ENCODE results near the gene TMEM97.
A peak's percentile ranks its signal among the peaks of the same experiment; 100 is the strongest.

TMEM97 gene

GRCh38 chr17:28348979-28349378 is 30.0 kb downstream of the TMEM97 start:
- Histone ChIP-seq H3K9me3 (ENCODE audit: control insufficient read depth in 1 of 2, low read length in 2 of 2) (no peaks in the 10 kb centered on the region), H3K4me1 (ENCODE audit: control insufficient read depth in 1 of 2, insufficient read depth in 2 of 2, low read length in 2 of 2) (no peaks in the 10 kb centered on the region), H3K27me3 (ENCODE audit: low read depth, low read length) (no peaks in the 10 kb centered on the region), H3K4me3 (ENCODE audit: low read depth in 1 of 2, low read length in 2 of 2) (no peak overlapping the region), H3K27ac (ENCODE audit: low read length) (no peak overlapping the region), H3K36me3 (ENCODE audit: control insufficient read depth in 1 of 2, insufficient read depth in 2 of 2, low read length in 2 of 2) (peaks cover 75 to 91% of the 10 kb centered on the region in 2 donors)

- Histone ChIP-seq H3K27ac (ENCODE audit: low read length) (no peak overlapping the region), H3K9me3 (ENCODE audit: control insufficient read depth in 1 of 2, low read length in 2 of 2) (no peaks in the 10 kb centered on the region), H3K36me3 (ENCODE audit: control insufficient read depth in 1 of 2, insufficient read depth in 2 of 2, low read length in 2 of 2) (peaks cover 72 to 90% of the 10 kb centered on the region in 2 donors), H3K27me3 (ENCODE audit: low read depth, low read length) (no peaks in the 10 kb centered on the region), H3K4me3 (ENCODE audit: low read depth in 1 of 2, low read length in 2 of 2) (no peak overlapping the region), H3K4me1 (ENCODE audit: control insufficient read depth in 1 of 2, insufficient read depth in 2 of 2, low read length in 2 of 2) (no peaks in the 10 kb centered on the region)
These were observed 31.3 kb downstream of the TMEM97 start for GRCh38 chr17:28350271-28350670.

- H3K36me3 ChIP-seq (ENCODE audit: control insufficient read depth in 1 of 2, insufficient read depth in 2 of 2, low read length in 2 of 2), result peaks cover 40 to 54% of the 10 kb centered on the region in 2 donors
These were observed 38.3 kb downstream of the TMEM97 start, which contains the start of gene POLDIP2 for GRCh38 chr17:28357061-28357900. Gene POLDIP2 (minus strand): TSS chr17:28357527. CDS start chr17:28357448, 79 bp downstream.

GRCh38 chr17:28357901-28358197 is 38.8 kb downstream of the TMEM97 start:
- peak overlapping the region; percentile 89 to 98 for H3K4me3 ChIP-seq (ENCODE audit: low read depth in 1 of 2, low read length in 2 of 2)
- no peaks in the 10 kb centered on the region for H3K9me3 ChIP-seq (ENCODE audit: control insufficient read depth in 1 of 2, low read length in 2 of 2)
- H3K36me3 ChIP-seq (ENCODE audit: control insufficient read depth in 1 of 2, insufficient read depth in 2 of 2, low read length in 2 of 2), result peaks cover 40 to 56% of the 10 kb centered on the region in 2 donors
- peak overlapping the region; percentile 73 for H3K27ac ChIP-seq (ENCODE audit: low read length)
- H3K27me3 ChIP-seq (ENCODE audit: low read depth, low read length), result no peaks in the 10 kb centered on the region
- peaks cover 13 to 22% of the 10 kb centered on the region in 2 donors for H3K4me1 ChIP-seq (ENCODE audit: control insufficient read depth in 1 of 2, insufficient read depth in 2 of 2, low read length in 2 of 2)

More at GRCh38 chr17:28357061-28357900, 38.3 kb downstream of the TMEM97 start, which contains the start of gene POLDIP2:
- Histone ChIP-seq H3K27me3 (ENCODE audit: low read depth, low read length) (no peaks in the 10 kb centered on the region), H3K27ac (ENCODE audit: low read length) (peak within 1 kb of the TSS; percentile 77), H3K9me3 (ENCODE audit: control insufficient read depth in 1 of 2, low read length in 2 of 2) (no peaks in the 10 kb centered on the region), H3K4me3 (ENCODE audit: low read depth in 1 of 2, low read length in 2 of 2) (peak within 1 kb of the TSS; percentile 89 to 98), H3K4me1 (ENCODE audit: control insufficient read depth in 1 of 2, insufficient read depth in 2 of 2, low read length in 2 of 2) (peaks cover 13 to 22% of the 10 kb centered on the region in 2 donors)

- no peaks in the 10 kb centered on the region for H3K9me3 ChIP-seq (ENCODE audit: control insufficient read depth in 1 of 2, low read length in 2 of 2)
- peaks cover 33 to 65% of the 10 kb centered on the region in 2 donors for H3K36me3 ChIP-seq (ENCODE audit: control insufficient read depth in 1 of 2, insufficient read depth in 2 of 2, low read length in 2 of 2)
- H3K4me3 ChIP-seq (ENCODE audit: low read depth in 1 of 2, low read length in 2 of 2), result no peak overlapping the region
- no peaks in the 10 kb centered on the region for H3K27me3 ChIP-seq (ENCODE audit: low read depth, low read length)
- H3K27ac ChIP-seq (ENCODE audit: low read length), result no peak overlapping the region
- peaks cover 3 to 7% of the 10 kb centered on the region in 2 donors for H3K4me1 ChIP-seq (ENCODE audit: control insufficient read depth in 1 of 2, insufficient read depth in 2 of 2, low read length in 2 of 2)
These were observed 44.2 kb downstream of the TMEM97 start for GRCh38 chr17:28363186-28363585.

- no peak overlapping the region for H3K27ac ChIP-seq (ENCODE audit: low read length)
- H3K36me3 ChIP-seq (ENCODE audit: control insufficient read depth in 1 of 2, insufficient read depth in 2 of 2, low read length in 2 of 2), result peaks cover 33 to 65% of the 10 kb centered on the region in 2 donors
- H3K9me3 ChIP-seq (ENCODE audit: control insufficient read depth in 1 of 2, low read length in 2 of 2), result no peaks in the 10 kb centered on the region
- no peaks in the 10 kb centered on the region for H3K27me3 ChIP-seq (ENCODE audit: low read depth, low read length)
- H3K4me1 ChIP-seq (ENCODE audit: control insufficient read depth in 1 of 2, insufficient read depth in 2 of 2, low read length in 2 of 2), result no peaks in the 10 kb centered on the region
- no peak overlapping the region for H3K4me3 ChIP-seq (ENCODE audit: low read depth in 1 of 2, low read length in 2 of 2)
These were observed 45.0 kb downstream of the TMEM97 start for GRCh38 chr17:28363776-28364650.

- no peak within 1 kb of the TSS for H3K4me3 ChIP-seq (ENCODE audit: low read depth in 1 of 2, low read length in 2 of 2)
These were observed 45.8 kb downstream of the TMEM97 start, which contains the start of gene SEBOX for GRCh38 chr17:28364665-28365363. Gene SEBOX (minus strand): TSS chr17:28365199. CDS start chr17:28365151, 48 bp downstream.

GRCh38 chr17:28365487-28365886 is 46.5 kb downstream of the TMEM97 start:
- H3K27ac ChIP-seq (ENCODE audit: low read length), result no peak overlapping the region
- peaks cover 29 to 52% of the 10 kb centered on the region in 2 donors for H3K36me3 ChIP-seq (ENCODE audit: control insufficient read depth in 1 of 2, insufficient read depth in 2 of 2, low read length in 2 of 2)
- peaks cover 0 to 2% of the 10 kb centered on the region in 2 donors for H3K4me1 ChIP-seq (ENCODE audit: control insufficient read depth in 1 of 2, insufficient read depth in 2 of 2, low read length in 2 of 2)
- H3K27me3 ChIP-seq (ENCODE audit: low read depth, low read length), result no peaks in the 10 kb centered on the region
- H3K4me3 ChIP-seq (ENCODE audit: low read depth in 1 of 2, low read length in 2 of 2), result no peak overlapping the region
- H3K9me3 ChIP-seq (ENCODE audit: control insufficient read depth in 1 of 2, low read length in 2 of 2), result no peaks in the 10 kb centered on the region

More at GRCh38 chr17:28364665-28365363, 45.8 kb downstream of the TMEM97 start, which contains the start of gene SEBOX:
- H3K36me3 ChIP-seq (ENCODE audit: control insufficient read depth in 1 of 2, insufficient read depth in 2 of 2, low read length in 2 of 2), result peaks cover 33 to 58% of the 10 kb centered on the region in 2 donors
- no peaks in the 10 kb centered on the region for H3K4me1 ChIP-seq (ENCODE audit: control insufficient read depth in 1 of 2, insufficient read depth in 2 of 2, low read length in 2 of 2)
- H3K9me3 ChIP-seq (ENCODE audit: control insufficient read depth in 1 of 2, low read length in 2 of 2), result no peaks in the 10 kb centered on the region
- H3K27ac ChIP-seq (ENCODE audit: low read length), result no peak within 1 kb of the TSS
- no peaks in the 10 kb centered on the region for H3K27me3 ChIP-seq (ENCODE audit: low read depth, low read length)

GRCh38 chr17:28366605-28367004 is 47.6 kb downstream of the TMEM97 start:
- Histone ChIP-seq H3K4me1 (ENCODE audit: control insufficient read depth in 1 of 2, insufficient read depth in 2 of 2, low read length in 2 of 2) (peaks cover 0 to 6% of the 10 kb centered on the region in 2 donors), H3K27me3 (ENCODE audit: low read depth, low read length) (no peaks in the 10 kb centered on the region), H3K9me3 (ENCODE audit: control insufficient read depth in 1 of 2, low read length in 2 of 2) (no peaks in the 10 kb centered on the region), H3K27ac (ENCODE audit: low read length) (no peak overlapping the region), H3K36me3 (ENCODE audit: control insufficient read depth in 1 of 2, insufficient read depth in 2 of 2, low read length in 2 of 2) (peaks cover 19 to 41% of the 10 kb centered on the region in 2 donors), H3K4me3 (ENCODE audit: low read depth in 1 of 2, low read length in 2 of 2) (no peak overlapping the region)

GRCh38 chr17:28367641-28368305 is 48.8 kb downstream of the TMEM97 start:
- H3K27me3 ChIP-seq (ENCODE audit: low read depth, low read length), result peaks cover under 1% of the 10 kb centered on the region
- no peak overlapping the region for H3K27ac ChIP-seq (ENCODE audit: low read length)
- H3K36me3 ChIP-seq (ENCODE audit: control insufficient read depth in 1 of 2, insufficient read depth in 2 of 2, low read length in 2 of 2), result peaks cover 13 to 29% of the 10 kb centered on the region in 2 donors
- H3K4me1 ChIP-seq (ENCODE audit: control insufficient read depth in 1 of 2, insufficient read depth in 2 of 2, low read length in 2 of 2), result peaks cover 7 to 9% of the 10 kb centered on the region in 2 donors
- H3K9me3 ChIP-seq (ENCODE audit: control insufficient read depth in 1 of 2, low read length in 2 of 2), result no peaks in the 10 kb centered on the region
- no peak overlapping the region for H3K4me3 ChIP-seq (ENCODE audit: low read depth in 1 of 2, low read length in 2 of 2)

Data from muscle layer of duodenum (tissue), 2 donors.